ENCODE measurements around the gene LCN10.

The LCN10 gene

DNA sequence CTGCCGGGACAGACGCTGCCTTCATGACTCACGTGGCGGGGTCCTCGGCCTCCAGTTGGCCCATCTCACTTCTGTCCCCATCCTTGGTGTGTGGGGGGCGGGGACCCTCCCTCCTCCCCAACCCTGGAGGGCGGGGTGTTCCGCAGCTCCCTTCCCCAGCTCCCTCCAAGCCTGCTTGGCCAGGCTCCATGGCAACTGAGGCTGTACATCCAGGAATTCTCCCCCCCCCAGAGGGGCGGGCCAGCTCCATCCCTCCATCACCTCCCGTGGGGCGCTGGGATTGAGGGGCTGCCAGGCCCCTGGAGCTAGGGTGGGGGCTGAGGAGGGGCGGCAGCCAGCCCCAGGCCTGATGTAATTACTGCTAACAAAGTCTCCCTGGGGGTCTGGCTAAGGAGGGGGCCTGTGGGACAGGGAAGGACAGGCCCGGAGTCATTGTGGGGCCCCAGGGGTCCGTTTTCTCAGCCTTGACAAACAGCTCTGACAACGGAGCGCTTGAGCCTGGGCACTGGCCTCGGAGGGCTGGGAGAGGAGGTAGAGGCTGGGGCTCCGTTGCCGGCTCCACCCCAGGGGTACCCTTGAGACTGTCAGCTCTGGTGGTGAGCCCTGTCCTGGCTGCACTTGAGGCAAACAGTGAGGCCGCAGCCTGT, 22.4 kb downstream of the LCN10 start:
- TF ChIP-seq TARDBP (IDR thresholded peaks at IDR 0.05): no peak
- TF ChIP-seq, protein P1, sequence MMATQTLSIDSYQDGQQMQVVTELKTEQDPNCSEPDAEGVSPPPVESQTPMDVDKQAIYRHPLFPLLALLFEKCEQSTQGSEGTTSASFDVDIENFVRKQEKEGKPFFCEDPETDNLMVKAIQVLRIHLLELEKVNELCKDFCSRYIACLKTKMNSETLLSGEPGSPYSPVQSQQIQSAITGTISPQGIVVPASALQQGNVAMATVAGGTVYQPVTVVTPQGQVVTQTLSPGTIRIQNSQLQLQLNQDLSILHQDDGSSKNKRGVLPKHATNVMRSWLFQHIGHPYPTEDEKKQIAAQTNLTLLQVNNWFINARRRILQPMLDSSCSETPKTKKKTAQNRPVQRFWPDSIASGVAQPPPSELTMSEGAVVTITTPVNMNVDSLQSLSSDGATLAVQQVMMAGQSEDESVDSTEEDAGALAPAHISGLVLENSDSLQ (IDR thresholded peaks at IDR 0.05): no peak
- TF ChIP-seq ELF4 (IDR thresholded peaks at IDR 0.05): no peak
- TF ChIP-seq FOXM1 (IDR thresholded peaks at IDR 0.05; ENCODE audit: borderline replicate concordance): no peak
- TF ChIP-seq LEF1 (IDR thresholded peaks at IDR 0.05; ENCODE audit: borderline replicate concordance): no peak
- no peak for TF ChIP-seq L3MBTL2 (conservative IDR thresholded peaks at IDR 0.05)
- TF ChIP-seq CTBP1 (IDR thresholded peaks at IDR 0.05; ENCODE audit: borderline replicate concordance): no peak
- TF ChIP-seq ARNT (IDR thresholded peaks at IDR 0.05): no peak
- TF ChIP-seq HDGF (IDR thresholded peaks at IDR 0.05; ENCODE audit: borderline replicate concordance): no peak
- TF ChIP-seq SUZ12 (IDR thresholded peaks at IDR 0.05): no peak
- TF ChIP-seq BHLHE40 (IDR thresholded peaks at IDR 0.05; ENCODE audit: borderline replicate concordance): no peak
- TF ChIP-seq ZNF384 (IDR thresholded peaks at IDR 0.05): no peak
- no peak for TF ChIP-seq NFRKB (IDR thresholded peaks at IDR 0.05)
- no peak for TF ChIP-seq FOXK2 (IDR thresholded peaks at IDR 0.05)
- no peak for TF ChIP-seq FOXA1 (IDR thresholded peaks at IDR 0.05)
- no peak for TF ChIP-seq SP1 (IDR thresholded peaks at IDR 0.05)
- DNase-seq (ENCODE audit: extremely low spot score): no peak
- ChIA-PET CTCF (no interaction called here), POLR2A (interaction anchor here (3.2 kb wide), 1 partner anchor 9 kb away, joined by 14 read pairs; no protein-coding TSS in a partner anchor)

DNA sequence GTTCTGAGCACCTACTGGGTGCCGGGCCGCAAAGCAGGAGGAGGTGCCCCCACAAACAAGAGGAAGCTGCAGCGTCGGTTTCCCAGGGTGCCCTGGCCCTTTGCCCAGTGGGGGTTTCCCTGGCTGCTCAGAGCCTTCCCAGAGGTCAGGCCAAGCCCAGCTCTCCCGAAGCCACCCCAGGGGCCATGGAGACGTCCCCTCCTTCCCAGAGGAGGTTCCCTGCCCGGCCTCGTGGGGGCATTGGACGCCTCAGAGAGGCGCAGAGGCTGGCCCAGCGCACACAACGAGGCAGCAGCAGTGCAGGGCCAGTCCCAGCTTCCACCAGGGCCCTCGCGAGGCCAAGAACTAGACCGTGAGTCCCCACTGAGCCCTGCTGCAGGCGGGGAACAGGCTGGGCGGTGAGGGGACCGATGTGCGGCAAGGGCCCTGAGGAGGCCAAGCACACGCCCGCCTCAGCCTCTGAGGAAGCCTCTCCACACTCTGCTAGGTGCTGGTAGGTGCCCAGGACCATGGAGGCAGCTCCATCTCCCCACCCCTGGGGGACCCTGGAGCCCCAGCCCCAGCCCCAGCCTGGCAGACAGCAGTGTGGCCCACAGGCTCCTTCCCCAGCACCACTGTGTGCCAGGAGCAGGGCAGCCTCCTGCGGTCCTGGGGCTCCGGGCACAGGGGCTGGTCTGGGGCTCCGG, 23.4 kb downstream of the LCN10 start:
- TF ChIP-seq LEF1 (IDR thresholded peaks at IDR 0.05; ENCODE audit: borderline replicate concordance) (no peak), L3MBTL2 (conservative IDR thresholded peaks at IDR 0.05) (no peak), ZNF384 (IDR thresholded peaks at IDR 0.05) (no peak)
- ChIA-PET CTCF (interaction anchor here (0.5 kb wide), 1 partner anchor 33 kb away, joined by 3 read pairs; no protein-coding TSS in a partner anchor), POLR2A (interaction anchor here (2.4 to 3.2 kb wide), 2 partner anchors 8 to 10 kb away, joined by 14 read pairs; no protein-coding TSS in a partner anchor)
- no peak for DNase-seq (ENCODE audit: extremely low spot score)

DNA sequence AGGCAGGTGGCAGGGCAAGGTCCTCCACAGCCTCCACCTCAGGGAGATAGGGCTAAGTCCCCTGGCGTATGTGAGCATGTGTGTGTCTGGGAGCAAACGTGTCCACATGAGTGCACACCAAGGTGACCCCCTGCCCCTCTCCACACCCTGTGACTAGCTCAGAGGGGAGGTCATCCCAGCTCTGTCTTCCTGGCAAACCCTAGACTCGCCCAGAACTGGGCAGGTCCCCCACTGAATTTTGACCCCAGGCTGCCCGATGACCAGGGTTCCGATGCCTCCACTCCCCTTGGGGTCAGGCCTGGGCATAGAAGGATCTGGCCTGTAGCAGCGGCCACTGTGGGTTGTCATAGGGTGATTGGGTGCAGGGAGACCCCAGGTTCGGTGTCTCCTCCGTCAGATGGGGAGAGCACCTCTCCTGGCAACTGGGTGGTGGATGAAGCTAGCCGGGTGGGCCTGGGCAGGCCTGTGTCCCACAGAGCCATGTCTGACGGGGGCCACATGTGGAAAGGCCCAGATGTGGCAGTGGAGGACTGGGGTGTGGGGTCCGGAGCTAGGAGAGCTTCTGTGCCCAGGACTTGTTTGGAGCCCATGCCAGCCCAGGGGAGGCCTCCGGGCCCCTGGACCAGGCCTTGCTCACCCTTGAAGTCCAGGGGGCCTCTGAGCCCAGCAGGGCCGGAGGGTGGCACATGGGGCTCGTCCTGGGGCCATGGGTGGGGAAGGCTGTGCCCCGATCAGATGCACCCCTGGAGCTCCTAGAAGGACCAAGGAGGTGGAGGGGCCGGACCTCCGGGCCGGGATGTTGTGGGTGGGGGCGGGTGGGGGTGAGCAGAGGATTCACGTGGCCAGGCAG, 24.2 kb downstream of the LCN10 start:
- TF ChIP-seq, protein P1 (IDR thresholded peaks at IDR 0.05): no peak
- TF ChIP-seq FOXM1 (IDR thresholded peaks at IDR 0.05; ENCODE audit: borderline replicate concordance) (no peak), L3MBTL2 (conservative IDR thresholded peaks at IDR 0.05) (no peak), BHLHE40 (IDR thresholded peaks at IDR 0.05; ENCODE audit: borderline replicate concordance) (no peak), CTBP1 (IDR thresholded peaks at IDR 0.05; ENCODE audit: borderline replicate concordance) (no peak), ELF4 (IDR thresholded peaks at IDR 0.05) (no peak), HDGF (IDR thresholded peaks at IDR 0.05; ENCODE audit: borderline replicate concordance) (no peak), NFRKB (IDR thresholded peaks at IDR 0.05) (no peak)
- no peak for DNase-seq (ENCODE audit: extremely low spot score)
- CTCF ChIA-PET: interaction anchor here (0.5 kb wide), 1 partner anchor 32 kb away, joined by 3 read pairs; no protein-coding TSS in a partner anchor
- POLR2A ChIA-PET: interaction anchor here (2.4 to 3.2 kb wide), 2 partner anchors 9 to 11 kb away, joined by 14 read pairs; no protein-coding TSS in a partner anchor

DNA sequence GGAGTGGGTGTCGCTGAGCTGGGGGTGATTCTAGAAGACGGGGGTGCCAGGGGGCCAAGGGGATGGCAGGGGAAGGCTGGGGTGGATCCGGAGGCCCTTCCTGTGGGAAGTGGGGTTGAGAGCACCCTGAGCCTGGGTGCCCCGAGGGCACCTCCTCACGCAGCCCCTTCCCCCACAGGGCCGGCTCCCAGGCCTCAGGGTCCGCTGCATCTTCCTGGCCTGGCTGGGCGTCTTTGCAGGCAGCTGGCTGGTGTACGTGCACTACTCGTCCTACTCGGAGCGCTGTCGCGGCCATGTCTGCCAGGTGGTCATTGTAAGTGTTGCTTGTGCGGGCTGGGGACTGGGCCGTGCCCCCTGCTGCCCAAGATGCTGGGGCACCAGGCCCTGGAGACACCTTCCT, 25.3 kb downstream of the LCN10 start:
- DNase-seq (ENCODE audit: extremely low spot score): no peak
- ChIA-PET CTCF (no interaction called here), POLR2A (interaction anchor here (2.4 kb wide), 1 partner anchor 10 kb away, joined by 14 read pairs; no protein-coding TSS in a partner anchor)
- TF ChIP-seq ZNF384 (IDR thresholded peaks at IDR 0.05) (no peak), SUZ12 (IDR thresholded peaks at IDR 0.05) (no peak), FOXM1 (IDR thresholded peaks at IDR 0.05; ENCODE audit: borderline replicate concordance) (no peak), TARDBP (IDR thresholded peaks at IDR 0.05) (no peak), LEF1 (IDR thresholded peaks at IDR 0.05; ENCODE audit: borderline replicate concordance) (no peak), ELF4 (IDR thresholded peaks at IDR 0.05) (no peak), SP1 (IDR thresholded peaks at IDR 0.05) (no peak), CTBP1 (IDR thresholded peaks at IDR 0.05; ENCODE audit: borderline replicate concordance) (no peak), ARNT (IDR thresholded peaks at IDR 0.05) (no peak), L3MBTL2 (conservative IDR thresholded peaks at IDR 0.05) (no peak), FOXA1 (IDR thresholded peaks at IDR 0.05) (no peak), HDGF (IDR thresholded peaks at IDR 0.05; ENCODE audit: borderline replicate concordance) (no peak), FOXK2 (IDR thresholded peaks at IDR 0.05) (no peak), BHLHE40 (IDR thresholded peaks at IDR 0.05; ENCODE audit: borderline replicate concordance) (no peak), NFRKB (IDR thresholded peaks at IDR 0.05) (no peak)
- TF ChIP-seq, protein P1 (IDR thresholded peaks at IDR 0.05): no peak

DNA sequence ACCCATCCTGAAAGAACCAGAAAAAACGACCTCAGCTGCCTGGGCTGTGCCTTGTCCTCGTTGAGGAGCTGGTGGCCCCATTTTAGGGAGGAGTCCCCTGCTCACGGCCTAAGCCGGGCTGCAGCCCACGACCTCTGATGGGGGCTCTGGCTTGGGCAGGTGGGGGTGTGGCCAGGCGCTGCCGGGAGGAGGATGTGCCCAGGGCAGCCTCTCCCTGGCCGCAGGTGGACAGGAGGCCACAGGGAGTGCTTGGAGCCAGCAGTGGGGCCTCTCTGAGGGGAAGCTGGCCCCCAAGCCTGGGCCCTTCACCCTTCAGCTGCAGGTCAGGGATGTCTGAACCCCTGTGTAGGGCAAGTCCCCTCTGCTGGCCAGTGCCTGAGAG, 27.9 kb downstream of the LCN10 start:
- DNase-seq (ENCODE audit: extremely low spot score): no peak
- ChIA-PET CTCF (no interaction called here), POLR2A (interaction anchor here (1.0 to 3.4 kb wide), 4 partner anchors 8 to 415 kb away, joined by 3 to 26 read pairs (median 10); no protein-coding TSS in a partner anchor)
- TF ChIP-seq FOXM1 (IDR thresholded peaks at IDR 0.05; ENCODE audit: borderline replicate concordance) (no peak), ARNT (IDR thresholded peaks at IDR 0.05) (no peak), BHLHE40 (IDR thresholded peaks at IDR 0.05; ENCODE audit: borderline replicate concordance) (no peak), SUZ12 (IDR thresholded peaks at IDR 0.05) (no peak)

Measured in HEK293T (cell line).